DOHH2 (cell line): ENCODE data around the gene TLE1.

ENCODE experiments used
- CTCF ChIP-seq: fragments of 200-600 bp; sonication (generic); IDR thresholded peaks from one replicate; pipeline ENCODE4 v1.5.1; 2014; ENCODE audit warnings: antibody characterized with exemption, mild to moderate bottlenecking, low read depth, low read length; ENCODE audit not compliant: poor library complexity, severe bottlenecking
- EZH2phosphoT487 ChIP-seq: fragments of 200-600 bp; sonication (generic); IDR thresholded peaks from 2 replicates; pipeline ENCODE4 v1.6.1; 2017; ENCODE audit warnings: borderline replicate concordance, mild to moderate bottlenecking, antibody characterized with exemption, low read length, moderate library complexity, mixed read lengths

DNA sequence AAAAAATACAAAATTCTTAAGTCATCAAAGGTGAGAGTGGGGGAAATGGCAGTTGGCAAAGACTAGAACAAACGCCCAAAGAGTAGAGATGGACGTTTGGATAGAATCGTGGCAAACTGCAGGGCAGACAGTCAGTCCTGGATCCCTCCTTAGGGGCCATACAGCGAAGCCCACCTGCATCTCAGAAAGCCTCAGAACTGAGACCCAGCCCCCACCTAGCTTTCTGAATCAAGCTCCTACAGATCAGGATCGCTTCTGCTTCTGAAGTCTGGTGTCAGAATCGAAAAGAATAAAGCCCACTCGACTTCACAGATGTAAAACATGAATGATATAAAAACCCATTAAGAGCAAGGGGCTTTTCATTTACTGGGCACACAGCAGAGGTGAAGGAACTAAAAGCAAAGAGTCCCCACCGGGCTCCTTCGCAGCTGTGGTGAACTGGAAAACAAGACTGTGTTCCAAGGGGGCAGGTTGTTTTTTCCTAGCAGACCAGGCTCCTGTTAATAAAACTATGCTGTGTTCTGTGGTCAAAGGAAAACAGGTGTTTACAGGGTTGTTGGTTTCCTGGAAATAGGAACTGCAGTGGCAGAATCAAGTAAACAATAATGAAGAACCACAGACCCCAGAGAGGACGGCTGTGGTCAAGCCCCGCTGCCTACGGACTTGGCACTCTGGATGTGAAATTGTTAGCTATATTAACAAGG lies 91.8 kb downstream of the TLE1 start:
- TF ChIP-seq EZH2phosphoT487 (no peak), CTCF (no peak)
